Keratinocyte (primary cell): ENCODE data around the gene NPAS3. TPM values are rescaled to one million over a fixed set of nuclear protein-coding genes. Genes with fewer than 3 reads are reported as not detected.

ENCODE experiments used
- DNase-seq: peaks from one replicate; pipeline ENCODE4 v3.0.0-alpha.2; 2011; ENCODE audit warnings: low read depth, missing footprints, low spot score
- FAIRE-seq: peaks from 2 replicates; lab custom pipeline; 2011; peaks lifted over from hg19 to GRCh38; lab: Jason Lieb, UNC
- H2AFZ ChIP-seq: 2 replicates; pipeline ENCODE4 v1.6.0; 2012; ENCODE audit warnings: low read length, control low read depth, inconsistent platforms; ENCODE audit not compliant: control insufficient read depth
- H3K27ac ChIP-seq: 2 replicates; pipeline ENCODE4 v1.5.1; 2011; ENCODE audit warnings: low read length; ENCODE audit not compliant: control insufficient read depth, insufficient read depth
- H3K27me3 ChIP-seq: 3 replicates; pipeline ENCODE4 v1.6.0; 2011; ENCODE audit warnings: low read length; ENCODE audit not compliant: control insufficient read depth, insufficient read depth; ENCODE audit errors: extremely low read depth
- H3K36me3 ChIP-seq, 2 experiments: 2 replicates in 1 of 2; 3 replicates in 1 of 2; pipeline ENCODE4 v1.5.1; 2011; ENCODE audit warnings: low read length in 2 of 2, mild to moderate bottlenecking in 1 of 2; ENCODE audit not compliant: control insufficient read depth in 2 of 2, insufficient read depth in 2 of 2; ENCODE audit errors: extremely low read depth in 1 of 2
- H3K4me1 ChIP-seq: 3 replicates; pipeline ENCODE4 v1.5.1; 2011; ENCODE audit warnings: low read length; ENCODE audit not compliant: control insufficient read depth, insufficient read depth; ENCODE audit errors: extremely low read depth
- H3K4me2 ChIP-seq: 3 replicates; pipeline ENCODE4 v1.6.0; 2011; ENCODE audit warnings: low read depth, low read length; ENCODE audit not compliant: control insufficient read depth, insufficient read depth; ENCODE audit errors: extremely low read depth
- H3K4me3 ChIP-seq, 3 experiments: fragments of 200-600 bp in 1 of 3; sonication (generic) in 1 of 3; 2 replicates in 2 of 3; 3 replicates in 1 of 3; pipeline ENCODE4 v1.5.1; 2011 to 2016; ENCODE audit warnings: low read length in 3 of 3, mild to moderate bottlenecking in 3 of 3, control low read depth in 2 of 3, inconsistent platforms in 1 of 3, low read depth in 1 of 3, mixed read lengths in 1 of 3, mixed run types in 1 of 3, moderate library complexity in 1 of 3; ENCODE audit not compliant: control insufficient read depth in 2 of 3, insufficient read depth in 2 of 3; ENCODE audit errors: extremely low read depth in 1 of 3
- H3K79me2 ChIP-seq: 2 replicates; pipeline ENCODE4 v1.6.0; 2012; ENCODE audit warnings: low read length; ENCODE audit not compliant: control insufficient read depth, insufficient read depth
- H3K9ac ChIP-seq: 3 replicates; pipeline ENCODE4 v1.6.0; 2011; ENCODE audit warnings: low read length; ENCODE audit not compliant: control insufficient read depth, insufficient read depth; ENCODE audit errors: extremely low read depth
- H3K9me1 ChIP-seq: 3 replicates; pipeline ENCODE4 v1.6.0; 2011; ENCODE audit warnings: low read length; ENCODE audit not compliant: control insufficient read depth, insufficient read depth; ENCODE audit errors: extremely low read depth
- H3K9me3 ChIP-seq: 2 replicates; pipeline ENCODE4 v1.5.1; 2012; ENCODE audit warnings: low read depth, low read length; ENCODE audit not compliant: control insufficient read depth
- H4K20me1 ChIP-seq: 3 replicates; pipeline ENCODE4 v1.6.0; 2011; ENCODE audit warnings: low read length; ENCODE audit not compliant: control insufficient read depth, insufficient read depth; ENCODE audit errors: extremely low read depth
- EZH2 ChIP-seq: IDR thresholded peaks from one replicate; pipeline ENCODE4 v1.6.1; 2012; ENCODE audit warnings: inconsistent platforms, mild to moderate bottlenecking, low read length, moderate library complexity
- dilution Hi-C: fragments of 300-500 bp; cut with MboI; formaldehyde crosslinking; loops from one replicate; pipeline ENCODE4 v1.7.0; 2020; ENCODE audit warnings: low sequenced_read_pairs; ENCODE audit not compliant: extremely low pct_ligation_motif_present
- polyA plus RNA-seq, 5 experiments: library from polyadenylated mRNA; depleted of rRNA in 3 of 5; stranded (reverse) in 3 of 5; stranded (forward) in 1 of 5; unstranded in 1 of 5; fragments of >200 nt; gene quantifications; 1 replicate in 1 of 5; 2 replicates in 3 of 5; 3 replicates in 1 of 5; pipeline versions ENCODE4 v1.2.1 to v1.2.3, GENCODE V29; 2011 to 2012; ENCODE audit warnings: missing spikeins in 2 of 5, low read depth in 1 of 5, low replicate concordance in 1 of 5
- TF ChIP-seq, protein P1 (sequence below), 3 experiments: IDR thresholded peaks in 1 of 3; conservative IDR thresholded peaks in 1 of 3; optimal IDR thresholded peaks in 1 of 3; 2 replicates in 2 of 3; 3 replicates in 1 of 3; pipeline versions ENCODE3 to v1.5.1; 2011; ENCODE audit warnings: low read length in 3 of 3, mild to moderate bottlenecking in 3 of 3, moderate library complexity in 2 of 3, control low read depth in 1 of 3, inconsistent platforms in 1 of 3; ENCODE audit not compliant: insufficient read depth in 2 of 3; ENCODE audit errors: extremely low read depth in 1 of 3

NPAS3 gene
- polyA plus RNA-seq, 1 donor (not counting 4 experiments of a cell fraction or from before 2014, with no cell fraction given): 0.07 TPM

DNA sequence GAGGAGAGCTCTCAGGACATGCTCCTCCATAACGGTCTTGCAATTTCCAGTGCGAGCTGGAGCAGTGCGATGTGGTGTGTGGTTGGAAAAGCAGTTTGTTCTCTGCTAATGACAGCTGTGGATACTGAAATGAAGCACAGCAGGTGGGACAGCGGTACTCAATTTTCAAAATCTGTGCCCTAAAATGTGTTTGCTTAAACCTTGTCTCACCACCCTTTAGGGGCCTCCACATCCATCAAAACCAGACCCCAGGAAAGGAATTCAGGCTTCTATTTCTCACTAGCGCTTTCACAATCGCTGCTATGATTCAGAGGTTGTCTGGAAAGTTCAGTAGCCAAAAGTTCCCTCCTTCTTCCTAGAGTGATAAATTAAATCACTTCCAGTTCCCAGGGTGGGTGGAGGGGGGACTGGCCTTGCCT is 571.4 kb downstream of the NPAS3 start:
- dilution Hi-C loops: no loop called here
- Histone ChIP-seq H2AFZ (no peak overlapping the region), H3K9me1 (no peaks in the 10 kb centered on the region), H3K4me1 (peaks cover 6% of the 10 kb centered on the region), H3K27me3 (no peaks in the 10 kb centered on the region), H3K9me3 (no peaks in the 10 kb centered on the region), H3K4me3 (no peak overlapping the region), H3K9ac (no peak overlapping the region), H3K27ac (no peak overlapping the region), H3K79me2 (no peaks in the 10 kb centered on the region), H3K36me3 (no peaks in the 10 kb centered on the region), H3K4me2 (no peak overlapping the region), H4K20me1 (no peaks in the 10 kb centered on the region)
- TF ChIP-seq, protein P1, sequence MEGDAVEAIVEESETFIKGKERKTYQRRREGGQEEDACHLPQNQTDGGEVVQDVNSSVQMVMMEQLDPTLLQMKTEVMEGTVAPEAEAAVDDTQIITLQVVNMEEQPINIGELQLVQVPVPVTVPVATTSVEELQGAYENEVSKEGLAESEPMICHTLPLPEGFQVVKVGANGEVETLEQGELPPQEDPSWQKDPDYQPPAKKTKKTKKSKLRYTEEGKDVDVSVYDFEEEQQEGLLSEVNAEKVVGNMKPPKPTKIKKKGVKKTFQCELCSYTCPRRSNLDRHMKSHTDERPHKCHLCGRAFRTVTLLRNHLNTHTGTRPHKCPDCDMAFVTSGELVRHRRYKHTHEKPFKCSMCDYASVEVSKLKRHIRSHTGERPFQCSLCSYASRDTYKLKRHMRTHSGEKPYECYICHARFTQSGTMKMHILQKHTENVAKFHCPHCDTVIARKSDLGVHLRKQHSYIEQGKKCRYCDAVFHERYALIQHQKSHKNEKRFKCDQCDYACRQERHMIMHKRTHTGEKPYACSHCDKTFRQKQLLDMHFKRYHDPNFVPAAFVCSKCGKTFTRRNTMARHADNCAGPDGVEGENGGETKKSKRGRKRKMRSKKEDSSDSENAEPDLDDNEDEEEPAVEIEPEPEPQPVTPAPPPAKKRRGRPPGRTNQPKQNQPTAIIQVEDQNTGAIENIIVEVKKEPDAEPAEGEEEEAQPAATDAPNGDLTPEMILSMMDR (optimal IDR thresholded peaks at IDR 0.05 in 1 of 3, IDR thresholded peaks at IDR 0.05 in 1 of 3, conservative IDR thresholded peaks at IDR 0.05 in 1 of 3; ENCODE audit: extremely low read depth in 1 of 3, insufficient read depth in 2 of 3, low read length in 3 of 3): no peak
- no peak for TF ChIP-seq EZH2
- no peak for DNase-seq
- FAIRE-seq: peak; percentile 32

DNA sequence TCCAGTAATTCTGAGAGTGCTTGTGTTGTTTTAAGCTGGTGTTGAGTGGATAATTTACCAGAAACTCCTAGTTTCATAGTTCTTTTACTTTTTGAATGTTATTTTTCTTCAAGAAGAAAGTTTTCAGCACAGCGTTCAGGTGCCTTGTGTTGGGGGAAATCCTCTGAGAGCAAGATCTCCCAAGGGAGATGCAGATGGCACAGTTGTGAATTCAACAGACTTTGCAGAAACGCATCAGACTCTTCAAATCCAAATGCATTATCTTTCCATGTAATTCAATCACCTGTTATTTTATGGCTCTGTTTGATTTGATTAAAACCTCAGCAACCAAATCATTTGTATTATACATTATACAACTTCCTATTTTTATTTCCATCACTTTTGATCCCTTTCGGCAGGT is 572.3 kb downstream of the NPAS3 start:
- DNase-seq (no peak), FAIRE-seq (no peak)
- Histone ChIP-seq H4K20me1 (no peaks in the 10 kb centered on the region), H3K4me3 (no peak overlapping the region), H3K9me1 (no peaks in the 10 kb centered on the region), H3K9me3 (no peaks in the 10 kb centered on the region), H3K9ac (no peak overlapping the region), H3K27ac (no peak overlapping the region), H3K4me2 (no peak overlapping the region), H3K27me3 (no peaks in the 10 kb centered on the region), H3K4me1 (peaks cover 6% of the 10 kb centered on the region), H3K36me3 (no peaks in the 10 kb centered on the region), H2AFZ (no peak overlapping the region), H3K79me2 (no peaks in the 10 kb centered on the region)
- dilution Hi-C loops: no loop called here
- TF ChIP-seq, protein P1 (optimal IDR thresholded peaks at IDR 0.05 in 1 of 3, IDR thresholded peaks at IDR 0.05 in 1 of 3, conservative IDR thresholded peaks at IDR 0.05 in 1 of 3; ENCODE audit: extremely low read depth in 1 of 3, insufficient read depth in 2 of 3, low read length in 3 of 3): no peak
- TF ChIP-seq EZH2: no peak
